ENCODE results near the gene SPAG16.
"Not testable (repeated sequence)": the region's sequence is repeated elsewhere in the genome, so short reads cannot be mapped to it uniquely, and the experiment has no call there.

Gene SPAG16

DNA sequence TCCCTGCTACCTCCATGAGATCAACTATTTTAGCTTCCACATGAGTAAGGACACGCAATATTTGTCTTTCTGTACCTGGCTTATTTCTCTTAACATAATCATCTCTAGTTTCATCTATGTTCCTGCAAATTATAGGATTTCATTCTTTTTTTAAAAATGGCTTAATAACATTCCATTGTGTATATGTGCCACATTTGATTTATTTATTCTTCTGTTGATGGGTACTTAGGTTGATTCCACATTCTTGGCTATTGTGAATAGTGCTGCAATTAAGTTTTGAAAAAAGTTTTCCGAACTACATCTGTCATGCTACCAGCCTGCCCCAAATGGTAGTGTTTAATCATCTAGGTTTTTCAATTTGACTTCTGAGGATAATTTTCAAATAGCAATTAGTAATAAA lies 36.3 kb downstream of the SPAG16 start:
- TF ChIP-seq, protein P1, sequence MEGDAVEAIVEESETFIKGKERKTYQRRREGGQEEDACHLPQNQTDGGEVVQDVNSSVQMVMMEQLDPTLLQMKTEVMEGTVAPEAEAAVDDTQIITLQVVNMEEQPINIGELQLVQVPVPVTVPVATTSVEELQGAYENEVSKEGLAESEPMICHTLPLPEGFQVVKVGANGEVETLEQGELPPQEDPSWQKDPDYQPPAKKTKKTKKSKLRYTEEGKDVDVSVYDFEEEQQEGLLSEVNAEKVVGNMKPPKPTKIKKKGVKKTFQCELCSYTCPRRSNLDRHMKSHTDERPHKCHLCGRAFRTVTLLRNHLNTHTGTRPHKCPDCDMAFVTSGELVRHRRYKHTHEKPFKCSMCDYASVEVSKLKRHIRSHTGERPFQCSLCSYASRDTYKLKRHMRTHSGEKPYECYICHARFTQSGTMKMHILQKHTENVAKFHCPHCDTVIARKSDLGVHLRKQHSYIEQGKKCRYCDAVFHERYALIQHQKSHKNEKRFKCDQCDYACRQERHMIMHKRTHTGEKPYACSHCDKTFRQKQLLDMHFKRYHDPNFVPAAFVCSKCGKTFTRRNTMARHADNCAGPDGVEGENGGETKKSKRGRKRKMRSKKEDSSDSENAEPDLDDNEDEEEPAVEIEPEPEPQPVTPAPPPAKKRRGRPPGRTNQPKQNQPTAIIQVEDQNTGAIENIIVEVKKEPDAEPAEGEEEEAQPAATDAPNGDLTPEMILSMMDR (conservative IDR thresholded peaks at IDR 0.05) = no peak
- H3K27ac ChIP-seq = no peak overlapping the region

DNA sequence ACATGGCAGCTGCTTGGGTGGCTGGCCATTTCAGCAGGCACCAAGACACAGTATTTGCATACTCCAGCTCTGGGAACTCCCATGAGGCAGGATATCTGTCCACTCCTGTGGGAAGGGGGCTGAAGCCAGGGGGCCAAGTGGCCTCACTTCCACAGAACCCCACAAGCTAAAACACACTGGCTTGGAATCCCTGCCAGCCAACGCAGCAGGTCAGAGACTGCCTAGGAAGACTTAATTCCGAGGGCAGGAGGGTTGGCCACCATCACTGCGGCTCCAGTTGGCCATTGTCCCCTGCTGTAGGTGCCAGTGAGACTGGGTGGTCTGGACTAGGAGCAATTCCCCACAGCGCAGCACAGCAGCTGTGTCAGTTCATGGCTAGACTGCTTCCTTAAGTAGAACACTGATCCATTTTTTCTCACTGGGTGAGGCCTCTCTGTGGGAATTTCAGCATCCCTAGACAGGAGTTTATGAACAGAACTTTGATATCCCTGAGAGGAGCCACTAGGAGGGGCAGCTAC lies 52.0 kb downstream of the SPAG16 start:
- H3K27ac ChIP-seq = no peak overlapping the region
- TF ChIP-seq, protein P1 (conservative IDR thresholded peaks at IDR 0.05) = no peak

DNA sequence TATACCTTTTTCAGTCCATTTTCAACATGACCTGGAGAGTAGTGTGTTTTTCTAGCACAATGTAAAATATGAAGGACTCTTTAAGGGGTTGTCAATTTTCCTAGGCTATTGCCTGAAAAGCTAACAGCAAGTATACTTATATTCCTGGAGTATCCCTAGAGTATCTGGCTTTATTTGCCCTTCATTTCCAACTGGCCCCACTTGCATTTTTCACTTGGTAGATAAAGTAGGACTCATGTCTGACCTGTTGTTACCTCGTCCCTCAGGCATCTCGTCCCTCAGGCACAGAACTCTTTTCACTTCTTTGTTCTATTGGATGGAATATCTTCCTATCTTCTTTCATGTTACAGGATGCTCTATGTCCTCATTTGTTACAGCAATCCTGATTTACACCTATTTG lies 69.2 kb downstream of the SPAG16 start:
- no peak overlapping the region for H3K27ac ChIP-seq
- TF ChIP-seq, protein P1 (conservative IDR thresholded peaks at IDR 0.05) = no peak

DNA sequence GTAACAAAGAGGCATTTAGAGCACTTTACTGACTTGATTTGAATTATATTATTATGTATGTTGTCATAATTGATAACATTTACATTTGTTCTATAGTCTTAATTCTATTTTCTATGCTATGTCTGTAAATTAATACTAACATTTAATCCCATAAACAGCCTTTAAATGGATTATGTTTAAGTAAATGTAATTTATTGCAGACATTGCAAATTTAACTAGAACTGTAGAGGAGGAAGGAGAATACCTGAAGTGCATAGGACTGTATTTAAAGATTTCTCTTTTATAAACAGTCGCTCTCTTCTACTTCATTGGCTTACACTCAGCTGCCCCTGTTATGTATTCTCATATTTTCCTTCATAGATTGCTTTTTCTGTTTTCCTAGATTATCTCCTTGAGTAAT lies 92.4 kb downstream of the SPAG16 start:
- TF ChIP-seq, protein P1 (conservative IDR thresholded peaks at IDR 0.05) = no peak
- no peak overlapping the region for H3K27ac ChIP-seq

DNA sequence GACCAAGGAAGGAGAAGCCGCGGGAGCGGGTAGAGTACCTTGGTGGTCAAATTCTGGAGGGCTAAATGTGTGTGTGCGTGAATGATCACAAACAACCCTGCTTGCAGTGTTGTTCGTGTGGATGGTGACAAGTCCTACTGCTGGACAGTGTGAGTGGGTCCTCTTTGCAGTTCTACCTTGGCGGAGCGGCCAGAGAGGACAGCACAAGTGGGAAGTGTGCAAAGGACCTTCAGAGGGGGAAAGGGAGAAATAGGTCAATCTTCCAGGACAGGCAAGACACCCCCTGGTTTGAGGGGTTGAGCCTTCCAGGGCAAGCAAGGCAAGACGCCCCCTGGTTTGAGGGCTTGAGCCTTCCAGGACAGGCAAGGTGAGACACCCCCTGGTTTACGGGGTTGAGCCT lies 122.8 kb downstream of the SPAG16 start:
- not testable (repeated sequence) for H3K27ac ChIP-seq

DNA sequence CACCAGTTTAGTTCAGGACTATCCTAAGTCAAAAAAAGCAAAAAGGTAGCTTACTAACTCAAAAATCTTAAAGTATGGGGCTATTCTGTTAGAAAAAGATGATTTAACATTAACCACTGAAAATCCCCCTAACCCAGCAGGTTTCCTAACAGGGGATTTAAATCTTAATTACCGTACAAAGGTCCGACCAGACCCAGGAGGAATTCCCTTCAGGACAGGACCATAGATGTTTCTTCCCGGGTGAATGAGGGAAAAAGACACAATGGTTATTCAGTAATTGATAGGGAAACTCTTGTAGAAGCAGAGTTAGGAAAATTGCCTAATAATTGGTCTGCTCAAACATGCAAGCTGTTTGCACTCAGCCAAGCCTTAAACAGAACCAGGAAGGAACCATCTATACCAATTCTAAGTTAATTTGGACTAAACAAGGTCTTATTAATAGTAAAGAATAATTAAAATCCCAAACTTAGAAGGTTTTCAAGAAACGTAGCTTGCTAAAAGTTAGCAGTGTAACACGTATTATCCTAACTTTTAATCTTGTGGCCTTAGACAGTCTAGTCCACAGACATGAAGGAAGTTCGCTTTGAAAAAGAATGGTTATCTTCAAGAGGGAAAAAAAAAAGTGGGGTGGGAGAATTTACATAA lies 124.3 kb downstream of the SPAG16 start:
- not testable (repeated sequence) for H3K27ac ChIP-seq

DNA sequence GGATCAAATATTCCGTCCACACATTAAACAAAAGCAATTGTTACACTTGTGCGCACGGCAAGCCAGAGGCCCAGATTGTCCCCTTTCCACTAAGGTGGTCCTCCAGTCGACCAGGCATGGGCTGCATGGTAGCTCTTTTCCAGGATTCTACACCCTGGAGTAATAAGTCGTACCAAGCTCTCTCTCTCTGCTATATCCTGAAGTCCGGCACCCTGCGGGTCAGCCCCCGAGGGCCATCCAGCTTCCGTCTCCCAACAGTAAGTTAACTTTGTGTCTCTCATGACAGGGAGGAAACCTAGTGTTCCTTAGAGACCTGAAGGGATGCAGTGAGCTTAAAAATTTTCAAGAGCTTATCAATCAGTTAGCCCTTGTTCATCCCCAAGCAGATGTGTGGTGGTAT lies 126.4 kb downstream of the SPAG16 start:
- H3K27ac ChIP-seq = not testable (repeated sequence)

DNA sequence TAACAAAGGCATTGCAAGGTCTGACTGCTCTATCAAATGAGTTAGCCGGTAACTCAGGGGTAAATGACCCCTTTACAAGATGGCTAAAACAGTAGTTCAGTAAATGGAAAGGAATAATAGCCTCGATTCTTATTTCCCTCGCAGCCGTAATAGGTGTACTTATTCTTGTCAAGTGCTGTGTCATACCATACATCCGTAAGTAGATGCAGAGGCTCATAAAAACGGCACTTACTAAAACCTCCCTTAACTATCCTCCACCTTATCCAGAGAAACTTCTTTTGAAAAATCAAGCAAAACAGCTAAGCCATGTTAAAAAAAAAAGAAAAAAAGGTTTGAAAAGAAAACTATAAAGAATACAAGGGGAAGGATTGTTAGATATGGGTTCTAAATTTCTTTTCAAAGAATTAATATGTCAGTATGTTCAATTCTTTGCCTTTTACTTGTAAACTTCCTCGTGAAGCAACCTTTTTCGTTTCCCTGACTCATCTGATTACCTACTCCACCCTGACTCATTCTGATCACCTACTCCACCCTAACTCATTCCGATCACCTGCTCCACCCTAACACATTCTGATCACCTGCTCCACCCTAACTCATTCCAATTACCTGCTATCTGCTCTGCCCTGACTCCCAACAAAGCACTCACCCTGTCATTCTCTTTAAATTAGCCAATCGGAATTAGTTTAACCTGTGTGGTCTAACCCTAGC lies 127.5 kb downstream of the SPAG16 start:
- TF ChIP-seq, protein P1 (conservative IDR thresholded peaks at IDR 0.05) = no peak
- H3K27ac ChIP-seq = no peak overlapping the region

DNA sequence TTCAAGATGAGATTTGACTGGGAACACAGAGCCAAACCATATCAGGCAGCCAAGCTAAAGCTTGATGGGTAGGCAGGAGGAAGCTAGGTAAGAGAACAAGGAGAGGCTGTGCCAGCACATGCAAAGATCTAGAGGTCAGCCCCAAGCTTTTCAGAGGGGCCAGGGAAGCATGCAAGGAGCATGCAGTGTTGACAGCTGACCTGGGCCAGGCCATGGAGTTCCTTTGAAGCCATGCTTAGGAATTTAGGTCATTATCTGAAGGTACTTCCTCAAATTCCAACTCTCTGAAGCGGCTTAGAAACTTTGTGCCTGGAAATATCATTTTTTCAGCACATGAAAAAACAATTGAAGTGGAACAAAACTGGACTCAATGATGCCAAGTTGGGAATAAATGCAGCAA lies 130.8 kb downstream of the SPAG16 start:
- H3K27ac ChIP-seq = no peak overlapping the region
- TF ChIP-seq, protein P1 (conservative IDR thresholded peaks at IDR 0.05) = no peak
